Osteocyte (in vitro differentiated cells): ENCODE data around the gene BEAN1. TPM values are rescaled to one million over a fixed set of nuclear protein-coding genes. Genes with fewer than 3 reads are reported as not detected.

Experiments used
- DNase-seq: peaks from one replicate; pipeline ENCODE4 v3.0.0; 2021; ENCODE audit warnings: mixed read lengths; ENCODE audit not compliant: unreplicated experiment; ENCODE audit errors: extremely low spot score
- H3K27ac Mint-ChIP-seq: one replicate; pipeline ENCODE4 v1.8.0; 2021; ENCODE audit warnings: mild to moderate bottlenecking, mixed read lengths; ENCODE audit not compliant: unreplicated experiment
- H3K27me3 Mint-ChIP-seq: one replicate; pipeline ENCODE4 v1.8.0; 2021; ENCODE audit warnings: mixed read lengths; ENCODE audit not compliant: unreplicated experiment
- H3K36me3 Mint-ChIP-seq: one replicate; pipeline ENCODE4 v1.8.0; 2021; ENCODE audit warnings: mixed read lengths; ENCODE audit not compliant: unreplicated experiment
- H3K4me1 Mint-ChIP-seq: one replicate; pipeline ENCODE4 v1.8.0; 2021; ENCODE audit warnings: mixed read lengths; ENCODE audit not compliant: unreplicated experiment
- H3K4me3 Mint-ChIP-seq: one replicate; pipeline ENCODE4 v1.8.0; 2021; ENCODE audit warnings: mild to moderate bottlenecking, moderate library complexity, mixed read lengths; ENCODE audit not compliant: unreplicated experiment
- H3K9me3 Mint-ChIP-seq: one replicate; pipeline ENCODE4 v1.8.0; 2021; ENCODE audit warnings: mixed read lengths; ENCODE audit not compliant: unreplicated experiment
- CTCF ChIP-seq: fragments of 200-600 bp; sonication (generic); IDR thresholded peaks from 2 replicates; pipeline ENCODE4 v1.5.0; 2021; ENCODE audit warnings: antibody characterized with exemption, mild to moderate bottlenecking, moderate library complexity
- total RNA-seq: library from RNA; stranded (reverse); gene quantifications from 2 replicates; pipeline ENCODE4 v1.2.1, GENCODE V29; 2021

Gene BEAN1
- total RNA-seq, 1 donor from 2014 or later, result 0.97 TPM

- Mint-ChIP-seq H3K4me3 (no peak overlapping the region), H3K9me3 (no peaks in the 10 kb centered on the region), H3K27me3 (peaks cover 3% of the 10 kb centered on the region), H3K4me1 (no peaks in the 10 kb centered on the region), H3K36me3 (no peaks in the 10 kb centered on the region), H3K27ac (no peak overlapping the region)
- DNase-seq, result peak; percentile 69
- TF ChIP-seq CTCF, result no peak
Observed at GRCh38 chr16:66390346-66391108, 36.6 kb upstream of the BEAN1 start.

GRCh38 chr16:66391726-66392670 lies 35.1 kb upstream of the BEAN1 start:
- Mint-ChIP-seq H3K4me1 (no peaks in the 10 kb centered on the region), H3K27ac (no peak overlapping the region), H3K27me3 (peaks cover 10% of the 10 kb centered on the region), H3K36me3 (no peaks in the 10 kb centered on the region), H3K9me3 (no peaks in the 10 kb centered on the region), H3K4me3 (no peak overlapping the region)
- DNase-seq, result peak; percentile 68
- TF ChIP-seq CTCF, result no peak

- Mint-ChIP-seq H3K9me3 (no peaks in the 10 kb centered on the region), H3K36me3 (no peaks in the 10 kb centered on the region), H3K27ac (no peak overlapping the region), H3K4me1 (peaks cover 4% of the 10 kb centered on the region), H3K27me3 (peaks cover 10% of the 10 kb centered on the region), H3K4me3 (no peak overlapping the region)
- peak; percentile 59 for DNase-seq
- no peak for TF ChIP-seq CTCF
Observed at GRCh38 chr16:66395806-66396555, 31.1 kb upstream of the BEAN1 start.

GRCh38 chr16:66397736-66398433 lies 29.2 kb upstream of the BEAN1 start:
- no peak for TF ChIP-seq CTCF
- no peak overlapping the region for H3K4me3 Mint-ChIP-seq
- peak; percentile 74 for DNase-seq
- H3K4me1 Mint-ChIP-seq, result peaks cover 8% of the 10 kb centered on the region
- H3K36me3 Mint-ChIP-seq, result no peaks in the 10 kb centered on the region
- H3K27me3 Mint-ChIP-seq, result peaks cover 10% of the 10 kb centered on the region
- no peak overlapping the region for H3K27ac Mint-ChIP-seq
- H3K9me3 Mint-ChIP-seq, result no peaks in the 10 kb centered on the region
